GM12878 (cell line): ENCODE results near the gene PFN3. TPM values are rescaled to one million over a fixed set of nuclear protein-coding genes. Genes with fewer than 3 reads are reported as not detected.

Source experiments
- CHD2 ChIP-seq: IDR thresholded peaks from 2 replicates; pipeline ENCODE4 v1.6.1; 2011; ENCODE audit warnings: low read depth, low read length, improper control_type of control experiment, borderline replicate concordance
- CREB1 ChIP-seq: IDR thresholded peaks from 2 replicates; pipeline ENCODE4 v1.6.1; 2012; ENCODE audit warnings: low read depth, mild to moderate bottlenecking, inconsistent platforms
- FOS ChIP-seq: IDR thresholded peaks from 3 replicates; pipeline ENCODE4 v1.6.1; 2011; ENCODE audit warnings: borderline replicate concordance; ENCODE audit not compliant: insufficient read length; ENCODE audit errors: extremely low read depth
- HDGF ChIP-seq: fragments of 450-650 bp; IDR thresholded peaks from 2 replicates; pipeline ENCODE4 v1.6.1; 2016; ENCODE audit warnings: antibody characterized with exemption
- IKZF1 ChIP-seq: fragments of 450-650 bp; conservative IDR thresholded peaks from 2 replicates; pipeline ENCODE4 v1.6.1; 2017; ENCODE audit warnings: antibody characterized with exemption, mild to moderate bottlenecking
- IKZF2 ChIP-seq, 2 experiments: fragments of 450-650 bp; IDR thresholded peaks; 2 replicates each; pipeline ENCODE4 v1.6.1; 2017; ENCODE audit warnings: mild to moderate bottlenecking in 2 of 2, moderate library complexity in 2 of 2
- JUNB ChIP-seq: IDR thresholded peaks from 2 replicates; pipeline ENCODE4 v1.6.1; 2016; ENCODE audit warnings: antibody characterized with exemption, mild to moderate bottlenecking
- RB1 ChIP-seq: fragments of 450-650 bp; formaldehyde crosslinking; IDR thresholded peaks from 2 replicates; pipeline ENCODE4 v1.6.1; 2017; ENCODE audit warnings: mild to moderate bottlenecking, borderline replicate concordance
- RBBP5 ChIP-seq: fragments of 200-600 bp; sonication (generic); conservative IDR thresholded peaks from 2 replicates; pipeline ENCODE4 v1.6.1; 2016
- SMC3 ChIP-seq: IDR thresholded peaks from 2 replicates; pipeline ENCODE4 v1.6.1; 2011; ENCODE audit warnings: low read length, improper control_type of control experiment, borderline replicate concordance
- SPI1 ChIP-seq: IDR thresholded peaks from 2 replicates; pipeline ENCODE4 v1.6.1; 2011; ENCODE audit warnings: low read depth, mild to moderate bottlenecking, low read length, moderate library complexity, borderline replicate concordance; ENCODE audit not compliant: insufficient read depth
- SREBF2 ChIP-seq: IDR thresholded peaks from 2 replicates; pipeline ENCODE4 v1.6.1; 2012; ENCODE audit warnings: mild to moderate bottlenecking, low read length
- STAT3 ChIP-seq: IDR thresholded peaks from 2 replicates; pipeline ENCODE4 v1.6.1; 2011; ENCODE audit warnings: low read depth, low read length, improper control_type of control experiment
- TCF7 ChIP-seq: IDR thresholded peaks from 2 replicates; pipeline ENCODE4 v1.6.1; 2014; ENCODE audit warnings: antibody characterized with exemption, borderline replicate concordance
- USF1 ChIP-seq: IDR thresholded peaks from 2 replicates; pipeline ENCODE4 v1.6.1; 2011; ENCODE audit warnings: borderline replicate concordance, low read depth, mild to moderate bottlenecking, moderate library complexity, mixed read lengths, low read length; ENCODE audit not compliant: insufficient read depth; ENCODE audit errors: extremely low read length
- USF2 ChIP-seq: IDR thresholded peaks from 2 replicates; pipeline ENCODE4 v1.6.1; 2011; ENCODE audit warnings: low read depth, low read length, improper control_type of control experiment, borderline replicate concordance
- WRNIP1 ChIP-seq: IDR thresholded peaks from 2 replicates; pipeline ENCODE4 v1.6.1; 2011; ENCODE audit warnings: low read depth, low read length, improper control_type of control experiment, borderline replicate concordance
- YY1 ChIP-seq: IDR thresholded peaks from 2 replicates; pipeline ENCODE4 v1.6.1; 2011; ENCODE audit warnings: low read depth, mild to moderate bottlenecking, low read length
- ZNF384 ChIP-seq: IDR thresholded peaks from 2 replicates; pipeline ENCODE4 v1.6.1; 2012; ENCODE audit warnings: low read depth, mild to moderate bottlenecking, low read length, improper control_type of control experiment, borderline replicate concordance
- polyA plus RNA-seq, 11 experiments: library from polyadenylated mRNA; depleted of rRNA in 4 of 11; unstranded in 6 of 11; stranded (reverse) in 5 of 11; fragments of >200 nt; fragmentation: Nextera tagmentation in 4 of 11; fragmentation: Illumina TruSeq in 1 of 11; extraction: Ambion mirVana in 4 of 11; extraction: Trizol in 1 of 11; gene quantifications; 1 replicate in 1 of 11; 2 replicates in 10 of 11; pipeline versions ENCODE4 v1.2.1 to v1.2.3, GENCODE V29; 2011 to 2016; ENCODE audit warnings: inconsistent platforms in 2 of 11, missing spikeins in 2 of 11, low read depth in 1 of 11
- total RNA-seq, 4 experiments: library from RNA; depleted of rRNA in 3 of 4; stranded (reverse); fragments of >200 nt in 3 of 4; fragmentation: Illumina TruSeq in 1 of 4; extraction: Trizol in 1 of 4; gene quantifications; 2 replicates each; pipeline versions ENCODE4 v1.2.1 to v1.2.3, GENCODE V29; 2013 to 2021
- TF ChIP-seq, protein P1 (sequence below): fragments of 450-650 bp; IDR thresholded peaks from 2 replicates; pipeline ENCODE4 v1.6.1; 2018; ENCODE audit warnings: borderline replicate concordance, mild to moderate bottlenecking; ENCODE audit not compliant: partially characterized antibody
- TF ChIP-seq, protein P2 (sequence below): fragments of 450-650 bp; IDR thresholded peaks from 2 replicates; pipeline ENCODE4 v1.6.1; 2017; ENCODE audit warnings: borderline replicate concordance
- TF ChIP-seq, protein P3 (sequence below): IDR thresholded peaks from 2 replicates; pipeline ENCODE4 v1.6.1; 2012; ENCODE audit warnings: low read depth, low read length, improper control_type of control experiment
- TF ChIP-seq, protein P4 (sequence below): IDR thresholded peaks from 2 replicates; pipeline ENCODE4 v1.6.1; 2011; ENCODE audit warnings: low read depth, mild to moderate bottlenecking, low read length, moderate library complexity, borderline replicate concordance; ENCODE audit errors: extremely low read depth

Gene PFN3
- total and polyA plus RNA-seq, 10 of the 15 experiments (the other 5 are each of a cell fraction or from before 2014, with no cell fraction given), result not detected

DNA sequence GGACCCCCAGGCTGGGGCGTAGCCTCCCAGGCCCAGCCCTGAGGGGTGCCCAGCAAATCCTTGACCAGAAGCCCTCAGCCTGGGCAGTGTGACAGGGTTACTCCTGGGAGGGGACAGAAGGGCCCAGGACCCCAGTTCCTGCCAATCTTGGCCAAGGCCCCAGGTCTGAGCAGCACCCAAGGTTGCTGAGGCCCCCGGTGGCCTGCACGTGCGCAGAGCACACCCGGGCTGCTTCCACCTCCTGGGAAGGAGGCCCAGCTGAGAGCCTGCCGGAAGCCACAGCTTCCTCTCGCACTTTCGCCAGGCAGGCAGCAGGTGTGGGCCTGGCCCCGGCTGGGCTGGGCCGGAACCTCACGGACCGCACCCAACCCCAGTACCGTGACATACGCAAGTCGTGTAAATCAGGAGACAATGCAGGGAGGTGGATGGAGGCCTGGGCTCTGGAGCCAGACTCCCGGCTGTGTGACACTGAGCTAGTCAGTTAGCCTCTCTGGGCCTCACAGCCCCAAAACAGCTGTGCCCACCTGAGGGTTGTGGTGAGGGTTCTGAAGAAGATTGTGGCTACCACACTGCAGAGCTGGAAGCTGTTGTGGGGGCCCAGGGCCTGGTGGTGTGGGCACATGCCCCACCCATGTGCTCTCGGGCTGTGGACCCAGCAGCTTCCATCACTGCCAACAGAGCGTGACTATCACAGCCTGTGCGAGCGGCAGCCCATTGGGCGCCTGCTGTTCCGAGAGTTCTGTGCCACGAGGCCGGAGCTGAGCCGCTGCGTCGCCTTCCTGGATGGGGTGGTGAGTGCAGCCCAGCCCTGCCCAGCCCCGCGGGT lies 31.1 kb upstream of the PFN3 start (continued):
- TF ChIP-seq, protein P1, sequence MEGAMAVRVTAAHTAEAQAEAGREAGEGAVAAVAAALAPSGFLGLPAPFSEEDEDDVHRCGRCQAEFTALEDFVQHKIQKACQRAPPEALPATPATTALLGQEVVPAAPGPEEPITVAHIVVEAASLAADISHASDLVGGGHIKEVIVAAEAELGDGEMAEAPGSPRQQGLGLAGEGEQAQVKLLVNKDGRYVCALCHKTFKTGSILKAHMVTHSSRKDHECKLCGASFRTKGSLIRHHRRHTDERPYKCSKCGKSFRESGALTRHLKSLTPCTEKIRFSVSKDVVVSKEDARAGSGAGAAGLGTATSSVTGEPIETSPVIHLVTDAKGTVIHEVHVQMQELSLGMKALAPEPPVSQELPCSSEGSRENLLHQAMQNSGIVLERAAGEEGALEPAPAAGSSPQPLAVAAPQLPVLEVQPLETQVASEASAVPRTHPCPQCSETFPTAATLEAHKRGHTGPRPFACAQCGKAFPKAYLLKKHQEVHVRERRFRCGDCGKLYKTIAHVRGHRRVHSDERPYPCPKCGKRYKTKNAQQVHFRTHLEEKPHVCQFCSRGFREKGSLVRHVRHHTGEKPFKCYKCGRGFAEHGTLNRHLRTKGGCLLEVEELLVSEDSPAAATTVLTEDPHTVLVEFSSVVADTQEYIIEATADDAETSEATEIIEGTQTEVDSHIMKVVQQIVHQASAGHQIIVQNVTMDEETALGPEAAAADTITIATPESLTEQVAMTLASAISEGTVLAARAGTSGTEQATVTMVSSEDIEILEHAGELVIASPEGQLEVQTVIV, result no peak
- TF ChIP-seq SREBF2, result no peak
- TF ChIP-seq, protein P2, sequence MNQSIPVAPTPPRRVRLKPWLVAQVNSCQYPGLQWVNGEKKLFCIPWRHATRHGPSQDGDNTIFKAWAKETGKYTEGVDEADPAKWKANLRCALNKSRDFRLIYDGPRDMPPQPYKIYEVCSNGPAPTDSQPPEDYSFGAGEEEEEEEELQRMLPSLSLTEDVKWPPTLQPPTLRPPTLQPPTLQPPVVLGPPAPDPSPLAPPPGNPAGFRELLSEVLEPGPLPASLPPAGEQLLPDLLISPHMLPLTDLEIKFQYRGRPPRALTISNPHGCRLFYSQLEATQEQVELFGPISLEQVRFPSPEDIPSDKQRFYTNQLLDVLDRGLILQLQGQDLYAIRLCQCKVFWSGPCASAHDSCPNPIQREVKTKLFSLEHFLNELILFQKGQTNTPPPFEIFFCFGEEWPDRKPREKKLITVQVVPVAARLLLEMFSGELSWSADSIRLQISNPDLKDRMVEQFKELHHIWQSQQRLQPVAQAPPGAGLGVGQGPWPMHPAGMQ, result no peak
- no peak for TF ChIP-seq USF2
- TF ChIP-seq RB1, result no peak; the same call in 1 of the 2 replicates
- TF ChIP-seq, protein P3, sequence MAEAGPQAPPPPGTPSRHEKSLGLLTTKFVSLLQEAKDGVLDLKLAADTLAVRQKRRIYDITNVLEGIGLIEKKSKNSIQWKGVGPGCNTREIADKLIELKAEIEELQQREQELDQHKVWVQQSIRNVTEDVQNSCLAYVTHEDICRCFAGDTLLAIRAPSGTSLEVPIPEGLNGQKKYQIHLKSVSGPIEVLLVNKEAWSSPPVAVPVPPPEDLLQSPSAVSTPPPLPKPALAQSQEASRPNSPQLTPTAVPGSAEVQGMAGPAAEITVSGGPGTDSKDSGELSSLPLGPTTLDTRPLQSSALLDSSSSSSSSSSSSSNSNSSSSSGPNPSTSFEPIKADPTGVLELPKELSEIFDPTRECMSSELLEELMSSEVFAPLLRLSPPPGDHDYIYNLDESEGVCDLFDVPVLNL, result no peak
- TF ChIP-seq SPI1, result peak; percentile 59; the same call in 1 of the 2 replicates
- no peak for TF ChIP-seq WRNIP1
- TF ChIP-seq STAT3, result no peak
- TF ChIP-seq TCF7, result no peak
- no peak for TF ChIP-seq JUNB
- TF ChIP-seq, protein P4, sequence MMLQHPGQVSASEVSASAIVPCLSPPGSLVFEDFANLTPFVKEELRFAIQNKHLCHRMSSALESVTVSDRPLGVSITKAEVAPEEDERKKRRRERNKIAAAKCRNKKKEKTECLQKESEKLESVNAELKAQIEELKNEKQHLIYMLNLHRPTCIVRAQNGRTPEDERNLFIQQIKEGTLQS, result no peak
- no peak for TF ChIP-seq SMC3
- TF ChIP-seq IKZF1, result peak; percentile 97
- TF ChIP-seq HDGF, result peak; percentile 31; the same call in 1 of the 2 replicates
- TF ChIP-seq FOS, result no peak
- TF ChIP-seq RBBP5, result no peak
- peak; percentile 5; the same call in 1 of the 2 replicates for TF ChIP-seq YY1
- TF ChIP-seq CHD2, result peak; percentile 44; the same call in 1 of the 2 replicates
- peak; percentile 89 to 91 for TF ChIP-seq IKZF2 (IDR thresholded peaks at IDR 0.05)
- TF ChIP-seq USF1, result no peak
- no peak for TF ChIP-seq CREB1
- TF ChIP-seq ZNF384, result no peak
